Stimulated activated CD4-positive, alpha-beta T cell treated with anti-CD3 and anti-CD28 coated beads, Interleukin-1b, Interleukin-23, amount 100 ng/mL, for 24 hours (primary cell): Measurements from ENCODE around the gene VWA3B.
"Not testable (repeated sequence)": the region's sequence is repeated elsewhere in the genome, so short reads cannot be mapped to it uniquely, and the experiment has no call there.

Experiments used
- DNase-seq, 4 experiments: peaks; one replicate each; pipeline ENCODE4 v3.0.0-alpha.2; 2020; ENCODE audit warnings: low read depth in 4 of 4, low spot score in 1 of 4

The VWA3B gene

DNA sequence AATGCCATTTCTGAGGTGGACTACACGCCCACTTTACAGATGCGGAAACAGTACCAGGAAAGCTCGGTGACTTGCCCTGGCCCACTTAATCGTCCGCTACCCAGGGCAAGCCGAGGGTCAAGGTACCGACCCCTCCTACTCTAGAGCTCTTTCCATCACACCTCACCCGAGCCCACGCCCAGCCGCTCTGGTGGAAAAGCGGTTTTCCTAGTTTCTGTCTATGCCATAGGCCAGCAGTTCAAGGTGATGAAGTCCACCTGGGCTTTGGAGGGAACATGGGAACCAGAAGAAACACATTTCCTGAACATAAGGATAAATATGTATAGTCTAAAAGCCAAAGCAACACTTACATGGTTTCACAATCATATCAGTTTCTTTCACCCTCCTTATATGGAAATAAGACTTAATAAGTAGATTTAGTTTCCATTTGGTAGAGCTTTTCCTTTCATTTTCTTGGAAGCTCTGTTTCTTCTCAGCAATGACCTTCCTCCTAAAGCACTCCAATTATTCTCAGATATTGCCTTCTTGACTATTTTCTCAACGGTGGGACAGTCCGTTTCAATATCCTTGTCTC is 567 bp downstream of the VWA3B start:
- DNase-seq = no peak

DNA sequence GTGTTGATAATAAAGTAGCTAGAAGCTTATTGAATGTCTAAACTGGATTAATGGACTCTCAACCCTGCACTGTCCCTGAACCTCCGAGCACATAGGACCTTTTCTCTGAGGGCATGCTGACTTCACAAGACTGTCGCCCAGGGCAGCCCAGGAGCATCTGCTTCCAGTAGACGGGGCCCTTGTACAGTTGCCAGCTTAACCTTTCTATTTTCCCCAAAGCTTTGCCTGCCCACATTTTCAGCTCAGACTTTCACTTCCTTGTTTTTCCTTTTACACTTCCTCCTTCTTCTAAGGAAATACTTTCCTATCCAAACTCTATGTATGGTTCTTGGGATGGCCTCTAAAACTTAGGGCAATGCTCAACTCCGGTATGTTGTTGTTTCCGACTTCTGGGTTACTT is 1.3 kb downstream of the VWA3B start:
- DNase-seq = no peak

DNA sequence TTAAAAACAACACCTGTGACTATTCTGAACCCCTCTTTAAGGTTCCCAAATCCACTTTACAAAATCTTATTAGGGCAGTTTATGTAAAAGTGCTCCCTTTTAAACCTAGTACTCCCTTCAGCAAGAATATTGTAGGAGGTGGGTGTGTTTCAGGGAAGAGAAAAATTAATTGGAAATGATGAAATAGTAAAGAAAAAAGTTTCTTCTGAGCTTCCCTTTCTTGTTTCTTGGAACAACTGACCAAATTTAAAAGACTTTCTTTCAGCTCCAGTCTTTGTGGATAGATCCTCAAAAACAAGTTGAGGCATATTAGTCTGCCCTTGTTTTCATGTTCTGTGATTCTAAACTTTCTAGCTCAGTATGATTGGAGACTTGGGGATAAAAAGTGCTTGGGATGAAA is 3.0 kb downstream of the VWA3B start:
- no peak for DNase-seq

GRCh38 chr2:98090951-98091350 is 4.0 kb downstream of the VWA3B start:
- DNase-seq = no peak

DNA sequence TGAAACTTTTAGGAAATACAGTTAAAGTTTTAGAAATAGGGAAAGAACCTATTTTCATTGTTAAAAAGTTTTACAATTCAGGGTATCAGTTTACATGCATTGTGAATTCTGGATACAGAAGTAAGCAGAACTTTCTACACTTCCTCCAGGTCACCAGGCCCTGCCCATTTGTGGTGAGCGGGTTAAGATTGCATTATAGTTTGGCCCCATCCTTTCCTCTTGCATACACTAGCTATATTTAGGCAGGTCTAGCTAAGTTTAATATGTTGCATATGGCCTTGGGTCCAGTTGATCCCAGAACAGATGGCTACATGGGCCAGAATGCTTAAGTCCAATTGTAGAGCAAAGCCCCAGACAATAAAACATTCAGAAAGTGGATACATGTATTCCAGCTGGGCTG is 4.8 kb downstream of the VWA3B start:
- no peak for DNase-seq

GRCh38 chr2:98093146-98093545 is 6.2 kb downstream of the VWA3B start:
- no peak for DNase-seq

GRCh38 chr2:98093611-98094010 is 6.6 kb downstream of the VWA3B start:
- DNase-seq = no peak

- no peak for DNase-seq
These were observed 13.2 kb downstream of the VWA3B start for GRCh38 chr2:98099939-98100743.

DNA sequence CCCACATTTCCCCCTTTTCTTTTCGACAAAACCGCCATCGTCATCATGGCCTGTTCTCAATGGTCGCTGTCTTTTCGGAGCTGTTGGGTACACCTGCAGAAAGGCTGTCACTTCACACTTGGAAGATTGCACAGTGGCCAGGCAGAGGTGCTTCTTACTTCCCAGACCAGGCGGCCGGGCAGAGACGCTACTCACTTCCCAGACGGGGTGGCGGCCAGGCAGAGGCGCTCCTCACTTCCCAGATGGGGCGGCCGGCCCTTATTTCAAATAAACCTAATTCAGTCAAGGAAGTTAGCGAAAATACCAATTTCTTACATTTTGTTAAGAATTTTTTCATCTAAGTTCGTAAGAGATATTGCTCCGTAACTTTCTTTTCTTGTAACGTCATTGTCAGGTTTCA is 15.3 kb downstream of the VWA3B start:
- DNase-seq = not testable (repeated sequence)

GRCh38 chr2:98102878-98103277 is 15.9 kb downstream of the VWA3B start:
- no peak for DNase-seq

- no peak for DNase-seq
These were observed 21.1 kb downstream of the VWA3B start for GRCh38 chr2:98108110-98108509.

DNA sequence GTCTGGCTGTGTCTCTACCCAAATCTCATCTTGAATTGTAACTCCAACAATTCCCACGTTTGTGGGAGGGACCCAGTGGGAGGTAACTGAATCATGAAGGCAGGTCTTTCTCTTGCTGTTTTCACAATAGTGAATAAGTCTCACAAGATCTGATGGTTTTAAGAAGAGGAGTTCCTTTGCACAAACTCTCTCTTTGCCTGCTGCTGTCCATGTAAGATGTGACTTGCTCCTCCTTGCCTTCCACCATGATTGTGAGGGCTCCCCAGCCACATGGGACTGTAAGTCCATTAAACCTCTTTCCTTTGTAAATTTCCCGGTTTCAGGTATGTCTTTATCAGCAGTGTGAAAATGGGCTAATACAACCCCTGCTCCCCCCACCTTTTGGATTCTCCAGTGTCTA is 23.8 kb downstream of the VWA3B start:
- DNase-seq = no peak

- DNase-seq = no peak
These were observed 27.8 kb downstream of the VWA3B start for GRCh38 chr2:98114643-98115330.

DNA sequence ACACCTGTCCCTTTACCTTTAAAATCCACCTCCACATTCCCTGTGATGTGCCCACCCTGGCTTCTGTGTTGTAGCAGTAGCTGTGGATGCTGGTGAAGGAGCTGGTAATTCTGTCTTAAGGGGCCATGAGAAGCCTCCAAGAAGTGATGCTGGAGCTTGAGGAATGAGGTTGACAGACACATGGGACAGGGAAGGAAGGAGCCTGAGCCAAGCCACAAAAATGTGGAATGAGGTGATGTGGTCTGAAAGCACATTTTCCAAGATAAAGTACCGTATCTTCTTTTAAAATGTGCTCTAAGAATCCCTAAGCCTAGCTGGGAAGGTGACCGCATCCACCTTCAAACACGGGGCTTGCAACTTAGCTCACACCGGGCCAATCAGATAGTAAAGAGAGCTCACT is 31.2 kb downstream of the VWA3B start:
- no peak for DNase-seq

DNA sequence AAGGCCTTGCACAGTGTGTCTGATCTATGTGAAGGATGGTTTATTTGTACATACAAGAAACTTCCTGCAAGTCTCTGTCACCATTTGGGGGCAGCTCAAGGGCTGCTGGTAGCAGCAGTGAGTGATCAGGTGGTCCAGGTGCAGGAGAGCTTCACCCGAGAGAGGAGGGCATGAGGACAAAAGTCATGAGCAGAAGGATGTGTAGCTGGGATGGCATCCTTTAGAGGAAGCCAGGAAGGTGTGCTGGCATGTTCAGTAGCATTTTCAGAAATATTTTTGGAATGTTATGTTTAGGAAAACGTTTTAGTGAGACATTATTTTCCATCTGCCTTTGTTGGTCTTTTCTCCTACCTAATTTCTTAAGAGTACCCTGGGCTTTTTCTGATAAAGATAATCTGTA is 31.9 kb downstream of the VWA3B start:
- DNase-seq = no peak

DNA sequence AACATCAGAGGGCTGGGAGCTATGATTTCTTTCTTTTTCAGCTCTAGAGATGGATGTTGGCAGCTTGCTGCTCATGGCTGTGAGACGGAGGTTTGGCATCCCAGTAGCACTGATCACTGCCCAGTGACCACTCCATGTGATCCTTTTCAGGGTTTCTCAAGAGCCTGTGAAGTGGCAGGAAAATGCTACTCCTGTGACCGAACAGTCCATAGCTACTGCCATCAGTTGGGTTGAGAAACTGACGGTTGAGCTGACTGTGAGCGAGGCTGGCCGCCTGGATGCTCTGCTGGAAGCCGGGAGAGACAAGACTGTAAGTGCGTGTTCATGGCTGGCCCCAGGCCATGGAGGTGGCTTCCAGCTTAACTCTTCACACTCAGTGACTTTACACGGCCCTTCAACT is 34.2 kb downstream of the VWA3B start:
- DNase-seq = no peak

GRCh38 chr2:98122524-98122923 is 35.6 kb downstream of the VWA3B start:
- no peak for DNase-seq

DNA sequence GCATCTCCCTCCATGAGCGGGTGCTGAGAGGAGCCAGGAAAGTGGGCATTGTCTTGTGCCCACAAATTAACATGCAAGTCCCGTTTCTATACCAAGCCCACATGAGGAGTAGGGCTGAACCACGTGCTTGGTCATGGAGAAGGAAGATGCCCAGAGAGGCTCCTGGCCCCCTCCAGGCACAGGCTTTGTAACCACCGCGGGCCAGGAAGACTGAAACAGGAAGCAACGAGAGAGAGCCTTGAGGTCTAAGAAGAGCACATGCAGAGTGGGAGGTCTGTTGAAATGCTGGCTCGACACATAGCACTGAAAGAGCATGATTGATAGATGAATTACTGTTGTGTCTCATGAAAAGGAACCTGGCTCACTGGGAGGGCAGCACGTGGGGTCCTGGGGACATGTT is 36.3 kb downstream of the VWA3B start:
- DNase-seq = no peak

- DNase-seq = no peak
These were observed 39.1 kb downstream of the VWA3B start for GRCh38 chr2:98126061-98126460.

GRCh38 chr2:98127229-98127989 is 40.4 kb downstream of the VWA3B start:
- no peak for DNase-seq

DNA sequence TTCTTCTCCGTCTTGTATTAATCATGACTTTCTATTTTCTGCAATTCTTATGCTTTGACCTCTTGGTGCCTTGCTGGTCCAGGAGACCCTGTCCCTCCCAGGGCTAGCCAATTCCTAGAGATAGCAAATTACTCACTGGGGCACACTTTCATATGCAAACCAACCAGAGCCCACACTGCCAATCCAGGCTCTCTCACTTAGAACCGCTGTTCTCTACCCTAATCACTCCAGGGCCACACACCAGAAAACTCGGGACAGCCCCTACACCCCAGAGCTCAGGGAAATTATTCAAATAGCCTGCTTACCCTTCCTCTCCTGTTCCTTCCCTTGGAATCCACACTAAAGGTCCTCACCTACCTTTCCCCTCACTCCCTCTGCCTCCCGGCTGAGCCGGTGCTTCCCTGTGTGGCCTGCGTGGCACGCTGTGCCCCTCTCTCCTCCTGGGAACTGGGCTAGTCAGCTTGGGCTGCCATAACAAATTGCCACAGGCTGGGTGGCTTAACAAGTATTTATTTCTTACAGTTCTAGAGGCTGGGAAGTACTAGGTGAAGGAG is 41.7 kb downstream of the VWA3B start:
- DNase-seq = no peak
